HepG2 (cell line): ENCODE data around the gene METTL15. TPM values are rescaled to one million over a fixed set of nuclear protein-coding genes. Genes with fewer than 3 reads are reported as not detected.
A peak's percentile ranks its signal among the peaks of the same experiment; 100 is the strongest.

ENCODE experiments used
- DMAP1 ChIP-seq: IDR thresholded peaks from 2 replicates; pipeline ENCODE4 v1.6.1; 2016
- FOXA1 ChIP-seq, 2 experiments: fragments of 450-650 bp in 1 of 2; sonication (generic) in 1 of 2; formaldehyde crosslinking in 1 of 2; IDR thresholded peaks; 2 replicates each; pipeline versions ENCODE4 v1.4.0 to v1.6.1; 2016 to 2020; ENCODE audit warnings: missing genetic modification reagents in 1 of 2
- MAF1 ChIP-seq: sonication (generic); formaldehyde crosslinking; IDR thresholded peaks from 2 replicates; pipeline ENCODE4 v1.5.0; 2020; ENCODE audit warnings: missing genetic modification reagents, borderline replicate concordance
- MED13 ChIP-seq: sonication (generic); formaldehyde crosslinking; IDR thresholded peaks from 2 replicates; pipeline ENCODE4 v1.5.0; 2020; ENCODE audit warnings: missing genetic modification reagents
- MTA1 ChIP-seq: sonication (generic); formaldehyde crosslinking; IDR thresholded peaks from 2 replicates; pipeline ENCODE4 v1.4.0; 2020; ENCODE audit warnings: missing genetic modification reagents, mild to moderate bottlenecking, borderline replicate concordance
- NFKB2 ChIP-seq: sonication (generic); formaldehyde crosslinking; IDR thresholded peaks from 2 replicates; pipeline ENCODE4 v1.4.0; 2020; ENCODE audit warnings: missing genetic modification reagents, borderline replicate concordance
- NFKBIZ ChIP-seq: IDR thresholded peaks from 2 replicates; pipeline ENCODE4 v1.6.1; 2018; ENCODE audit warnings: missing genetic modification reagents, missing compliant biosample characterization
- SOX5 ChIP-seq: IDR thresholded peaks from 2 replicates; pipeline ENCODE4 v1.6.1; 2016; ENCODE audit warnings: borderline replicate concordance
- TAF1 ChIP-seq: sonication (generic); formaldehyde crosslinking; IDR thresholded peaks from 2 replicates; pipeline ENCODE4 v1.4.0; 2020; ENCODE audit warnings: missing genetic modification reagents
- YEATS4 ChIP-seq: sonication (generic); formaldehyde crosslinking; IDR thresholded peaks from 2 replicates; pipeline ENCODE4 v1.4.0; 2020; ENCODE audit warnings: missing genetic modification reagents, borderline replicate concordance
- ZBTB20 ChIP-seq: sonication (generic); formaldehyde crosslinking; IDR thresholded peaks from 2 replicates; pipeline ENCODE4 v1.8.1; 2023; ENCODE audit warnings: missing genetic modification reagents, low read depth, mild to moderate bottlenecking, borderline replicate concordance
- ZC3H13 ChIP-seq: sonication (generic); formaldehyde crosslinking; IDR thresholded peaks from 2 replicates; pipeline ENCODE4 v1.8.1; 2023; ENCODE audit warnings: mild to moderate bottlenecking, missing genetic modification reagents, moderate library complexity
- ZNF557 ChIP-seq: sonication (generic); formaldehyde crosslinking; IDR thresholded peaks from 2 replicates; pipeline ENCODE4 v1.4.0; 2020; ENCODE audit warnings: missing genetic modification reagents
- ZNF589 ChIP-seq: sonication (generic); formaldehyde crosslinking; conservative IDR thresholded peaks from 2 replicates; pipeline ENCODE4 v1.8.0; 2022; ENCODE audit warnings: mild to moderate bottlenecking, moderate library complexity, missing genetic modification reagents
- ZNF652 ChIP-seq: IDR thresholded peaks from 2 replicates; pipeline ENCODE4 v1.6.1; 2016; ENCODE audit warnings: low read depth, borderline replicate concordance
- ZNF83 ChIP-seq: sonication (generic); formaldehyde crosslinking; IDR thresholded peaks from 2 replicates; pipeline ENCODE4 v1.4.0; 2020; ENCODE audit warnings: missing genetic modification reagents, mild to moderate bottlenecking, borderline replicate concordance
- ZNF841 ChIP-seq: sonication (generic); formaldehyde crosslinking; IDR thresholded peaks from 2 replicates; pipeline ENCODE4 v1.8.1; 2023; ENCODE audit warnings: missing genetic modification reagents, borderline replicate concordance
- polyA plus RNA-seq, 8 experiments: library from polyadenylated mRNA; depleted of rRNA in 3 of 8; stranded (reverse) in 7 of 8; unstranded in 1 of 8; fragments of >200 nt; fragmentation: Illumina TruSeq in 4 of 8; extraction: Trizol in 4 of 8; gene quantifications; 2 replicates each; pipeline versions ENCODE4 v1.2.1 to v1.2.3, GENCODE V29; 2011 to 2016; ENCODE audit warnings: low read depth in 4 of 8, missing spikeins in 1 of 8, mixed read lengths in 1 of 8; ENCODE audit not compliant: insufficient read depth in 1 of 8
- total RNA-seq, 5 experiments: library from RNA; depleted of rRNA; stranded (reverse); fragments of >200 nt; fragmentation: Illumina TruSeq; extraction: Trizol; gene quantifications; 2 replicates each; pipeline ENCODE4 v1.2.3, GENCODE V29; 2016; ENCODE audit warnings: low read depth in 1 of 5
- TF ChIP-seq, protein P1 (sequence below): sonication (generic); formaldehyde crosslinking; IDR thresholded peaks from 2 replicates; pipeline ENCODE4 v1.4.0; 2020; ENCODE audit warnings: mild to moderate bottlenecking, missing genetic modification reagents, borderline replicate concordance
- TF ChIP-seq, protein P2 (sequence below): IDR thresholded peaks from 2 replicates; pipeline ENCODE4 v1.6.1; 2016; ENCODE audit warnings: mild to moderate bottlenecking, missing biosample characterization, missing genetic modification reagents
- TF ChIP-seq, protein P3 (sequence below): IDR thresholded peaks from 2 replicates; pipeline ENCODE4 v1.6.1; 2016; ENCODE audit warnings: low read depth, missing genetic modification reagents, missing compliant biosample characterization
- TF ChIP-seq, protein P4 (sequence below), 2 experiments: fragments of 450-650 bp in 1 of 2; sonication (generic) in 1 of 2; formaldehyde crosslinking; IDR thresholded peaks; 2 replicates each; pipeline versions ENCODE4 v1.5.0 to v1.8.0; 2020 to 2022; ENCODE audit warnings: mild to moderate bottlenecking in 1 of 2, missing genetic modification reagents in 1 of 2

METTL15 gene
- total and polyA plus RNA-seq, 2 of the 13 experiments (the other 11 are each of a cell fraction or from before 2014, with no cell fraction given), result 6.5 to 14.0 TPM

DNA sequence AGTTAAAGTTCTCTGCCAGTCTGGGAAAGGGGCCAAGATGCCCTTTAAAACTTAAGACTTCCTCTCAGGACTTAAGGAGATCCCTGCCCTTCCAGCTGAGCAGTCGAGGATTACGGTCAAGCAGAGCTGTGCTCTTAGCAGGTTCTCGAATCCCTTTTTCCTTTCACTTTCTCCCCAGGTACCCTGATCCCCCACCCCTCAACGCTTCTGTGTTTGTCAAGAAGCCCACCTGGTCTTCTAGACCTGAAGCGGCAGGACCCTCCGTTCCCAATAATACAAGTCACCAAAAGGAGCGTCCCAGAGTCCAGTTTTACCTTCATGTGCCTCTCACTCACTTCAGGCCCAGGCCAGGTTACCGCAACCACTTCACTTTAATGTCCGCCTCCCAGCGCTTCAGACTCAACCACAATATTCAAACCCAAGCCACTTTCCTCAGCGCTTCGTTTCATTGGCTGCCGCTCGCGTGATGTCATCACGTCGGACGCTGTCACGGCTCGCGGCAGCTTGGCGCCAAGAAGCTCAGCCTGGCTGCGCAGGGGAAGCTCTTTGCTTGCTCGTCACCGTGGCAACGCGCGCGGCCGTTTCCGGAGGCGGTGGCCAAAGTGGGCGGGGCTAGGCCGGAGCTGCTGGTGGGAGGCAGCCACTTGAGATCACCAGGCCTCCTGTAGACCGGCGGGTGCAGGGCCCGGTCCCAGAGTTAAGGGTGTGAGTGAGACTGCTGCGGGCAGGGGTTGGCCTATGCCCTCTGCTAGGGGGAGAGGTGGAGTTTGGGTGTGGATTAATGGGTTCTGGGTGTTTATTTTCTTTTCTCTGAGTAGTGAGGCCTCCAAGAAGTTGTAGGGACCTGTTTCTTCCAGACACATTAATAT lies at the start of gene METTL15, which contains the start of gene KIF18A (continued):
- TF ChIP-seq, protein P1, sequence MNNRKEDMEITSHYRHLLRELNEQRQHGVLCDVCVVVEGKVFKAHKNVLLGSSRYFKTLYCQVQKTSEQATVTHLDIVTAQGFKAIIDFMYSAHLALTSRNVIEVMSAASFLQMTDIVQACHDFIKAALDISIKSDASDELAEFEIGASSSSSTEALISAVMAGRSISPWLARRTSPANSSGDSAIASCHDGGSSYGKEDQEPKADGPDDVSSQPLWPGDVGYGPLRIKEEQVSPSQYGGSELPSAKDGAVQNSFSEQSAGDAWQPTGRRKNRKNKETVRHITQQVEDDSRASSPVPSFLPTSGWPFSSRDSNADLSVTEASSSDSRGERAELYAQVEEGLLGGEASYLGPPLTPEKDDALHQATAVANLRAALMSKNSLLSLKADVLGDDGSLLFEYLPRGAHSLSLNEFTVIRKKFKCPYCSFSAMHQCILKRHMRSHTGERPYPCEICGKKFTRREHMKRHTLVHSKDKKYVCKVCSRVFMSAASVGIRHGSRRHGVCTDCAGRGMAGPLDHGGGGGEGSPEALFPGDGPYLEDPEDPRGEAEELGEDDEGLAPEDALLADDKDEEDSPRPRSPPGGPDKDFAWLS (CRISPR knock-in tag), result no peak
- TF ChIP-seq NFKBIZ (CRISPR knock-in tag), result peak; percentile 48; the same call in 1 of the 2 replicates
- 0 out of 2 replicates have a peak, but pooled peaks have one; percentile 51 for TF ChIP-seq ZNF589 (CRISPR knock-in tag)
- TF ChIP-seq MTA1 (CRISPR knock-in tag), result no peak
- no peak for TF ChIP-seq MAF1 (CRISPR knock-in tag)
- TF ChIP-seq DMAP1 (CRISPR knock-in tag), result peak; percentile 76; the same call in 1 of the 2 replicates
- no peak for TF ChIP-seq ZNF841 (CRISPR knock-in tag)
- TF ChIP-seq, protein P2, sequence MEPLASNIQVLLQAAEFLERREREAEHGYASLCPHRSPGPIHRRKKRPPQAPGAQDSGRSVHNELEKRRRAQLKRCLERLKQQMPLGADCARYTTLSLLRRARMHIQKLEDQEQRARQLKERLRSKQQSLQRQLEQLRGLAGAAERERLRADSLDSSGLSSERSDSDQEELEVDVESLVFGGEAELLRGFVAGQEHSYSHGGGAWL (CRISPR knock-in tag), result peak; percentile 62; the same call in 1 of the 2 replicates
- TF ChIP-seq NFKB2 (CRISPR knock-in tag), result peak; percentile 70; the same call in 1 of the 2 replicates
- no peak for TF ChIP-seq FOXA1 (IDR thresholded peaks at IDR 0.05)
- peak; percentile 34; the same call in 1 of the 2 replicates for TF ChIP-seq FOXA1 (CRISPR knock-in tag; IDR thresholded peaks at IDR 0.05)
- TF ChIP-seq, protein P3, sequence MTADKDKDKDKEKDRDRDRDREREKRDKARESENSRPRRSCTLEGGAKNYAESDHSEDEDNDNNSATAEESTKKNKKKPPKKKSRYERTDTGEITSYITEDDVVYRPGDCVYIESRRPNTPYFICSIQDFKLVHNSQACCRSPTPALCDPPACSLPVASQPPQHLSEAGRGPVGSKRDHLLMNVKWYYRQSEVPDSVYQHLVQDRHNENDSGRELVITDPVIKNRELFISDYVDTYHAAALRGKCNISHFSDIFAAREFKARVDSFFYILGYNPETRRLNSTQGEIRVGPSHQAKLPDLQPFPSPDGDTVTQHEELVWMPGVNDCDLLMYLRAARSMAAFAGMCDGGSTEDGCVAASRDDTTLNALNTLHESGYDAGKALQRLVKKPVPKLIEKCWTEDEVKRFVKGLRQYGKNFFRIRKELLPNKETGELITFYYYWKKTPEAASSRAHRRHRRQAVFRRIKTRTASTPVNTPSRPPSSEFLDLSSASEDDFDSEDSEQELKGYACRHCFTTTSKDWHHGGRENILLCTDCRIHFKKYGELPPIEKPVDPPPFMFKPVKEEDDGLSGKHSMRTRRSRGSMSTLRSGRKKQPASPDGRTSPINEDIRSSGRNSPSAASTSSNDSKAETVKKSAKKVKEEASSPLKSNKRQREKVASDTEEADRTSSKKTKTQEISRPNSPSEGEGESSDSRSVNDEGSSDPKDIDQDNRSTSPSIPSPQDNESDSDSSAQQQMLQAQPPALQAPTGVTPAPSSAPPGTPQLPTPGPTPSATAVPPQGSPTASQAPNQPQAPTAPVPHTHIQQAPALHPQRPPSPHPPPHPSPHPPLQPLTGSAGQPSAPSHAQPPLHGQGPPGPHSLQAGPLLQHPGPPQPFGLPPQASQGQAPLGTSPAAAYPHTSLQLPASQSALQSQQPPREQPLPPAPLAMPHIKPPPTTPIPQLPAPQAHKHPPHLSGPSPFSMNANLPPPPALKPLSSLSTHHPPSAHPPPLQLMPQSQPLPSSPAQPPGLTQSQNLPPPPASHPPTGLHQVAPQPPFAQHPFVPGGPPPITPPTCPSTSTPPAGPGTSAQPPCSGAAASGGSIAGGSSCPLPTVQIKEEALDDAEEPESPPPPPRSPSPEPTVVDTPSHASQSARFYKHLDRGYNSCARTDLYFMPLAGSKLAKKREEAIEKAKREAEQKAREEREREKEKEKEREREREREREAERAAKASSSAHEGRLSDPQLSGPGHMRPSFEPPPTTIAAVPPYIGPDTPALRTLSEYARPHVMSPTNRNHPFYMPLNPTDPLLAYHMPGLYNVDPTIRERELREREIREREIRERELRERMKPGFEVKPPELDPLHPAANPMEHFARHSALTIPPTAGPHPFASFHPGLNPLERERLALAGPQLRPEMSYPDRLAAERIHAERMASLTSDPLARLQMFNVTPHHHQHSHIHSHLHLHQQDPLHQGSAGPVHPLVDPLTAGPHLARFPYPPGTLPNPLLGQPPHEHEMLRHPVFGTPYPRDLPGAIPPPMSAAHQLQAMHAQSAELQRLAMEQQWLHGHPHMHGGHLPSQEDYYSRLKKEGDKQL (CRISPR knock-in tag), result no peak
- TF ChIP-seq ZNF557, result peak; percentile 15; the same call in 1 of the 2 replicates
- TF ChIP-seq ZC3H13 (CRISPR knock-in tag), result no peak
- TF ChIP-seq TAF1 (CRISPR knock-in tag), result peak; percentile 74
- peak; percentile 36; the same call in 1 of the 2 replicates for TF ChIP-seq SOX5
- no peak for TF ChIP-seq MED13 (CRISPR knock-in tag)
- no peak for TF ChIP-seq ZBTB20 (CRISPR knock-in tag)
- TF ChIP-seq YEATS4 (CRISPR knock-in tag), result peak; percentile 57
- no peak for TF ChIP-seq ZNF83 (CRISPR knock-in tag)
- no peak for TF ChIP-seq ZNF652 (CRISPR knock-in tag)
- TF ChIP-seq, protein P4, sequence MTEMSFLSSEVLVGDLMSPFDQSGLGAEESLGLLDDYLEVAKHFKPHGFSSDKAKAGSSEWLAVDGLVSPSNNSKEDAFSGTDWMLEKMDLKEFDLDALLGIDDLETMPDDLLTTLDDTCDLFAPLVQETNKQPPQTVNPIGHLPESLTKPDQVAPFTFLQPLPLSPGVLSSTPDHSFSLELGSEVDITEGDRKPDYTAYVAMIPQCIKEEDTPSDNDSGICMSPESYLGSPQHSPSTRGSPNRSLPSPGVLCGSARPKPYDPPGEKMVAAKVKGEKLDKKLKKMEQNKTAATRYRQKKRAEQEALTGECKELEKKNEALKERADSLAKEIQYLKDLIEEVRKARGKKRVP (CRISPR knock-in tag; IDR thresholded peaks at IDR 0.05), result peak in 1 of 2 experiments; percentile 59; a peak in 1 of 4 replicates
